IPS DF 19.7 (cell line): Measurements from ENCODE around the gene CD4.
"Not testable (repeated sequence)": the region's sequence is repeated elsewhere in the genome, so short reads cannot be mapped to it uniquely, and the experiment has no call there.

Experiments
- DNase-seq: peaks from one replicate; pipeline ENCODE4 v3.0.0-alpha.2; 2013; ENCODE audit warnings: low read depth, low spot score

CD4 gene

GRCh38 chr12:6847676-6848075 is 58.3 kb downstream of the CD4 start:
- DNase-seq, result no peak

- DNase-seq, result no peak
Observed at GRCh38 chr12:6849427-6849826, 60.1 kb downstream of the CD4 start.

GRCh38 chr12:6849976-6850560 is 60.7 kb downstream of the CD4 start:
- DNase-seq, result no peak

GRCh38 chr12:6850796-6851152 is 61.4 kb downstream of the CD4 start:
- DNase-seq, result no peak

- peak; percentile 98 for DNase-seq
Observed at GRCh38 chr12:6851153-6851920, 62.0 kb downstream of the CD4 start, which contains the start of gene CDCA3. Gene CDCA3, minus strand, starts transcription at chr12:6851286. Its CDS starts 334 bp downstream, at chr12:6850952.

- peak; percentile 100 for DNase-seq
Observed at GRCh38 chr12:6851921-6852650, 62.8 kb downstream of the CD4 start, which contains the start of gene USP5. Gene USP5, plus strand, starts transcription at chr12:6852150. Its CDS starts 30 bp downstream, at chr12:6852180.

GRCh38 chr12:6852651-6853354 is 63.5 kb downstream of the CD4 start:
- no peak for DNase-seq

GRCh38 chr12:6853626-6854025 is 64.3 kb downstream of the CD4 start:
- no peak for DNase-seq

- DNase-seq, result no peak
Observed at GRCh38 chr12:6854036-6854435, 64.7 kb downstream of the CD4 start.

GRCh38 chr12:6855322-6855721 is 66.0 kb downstream of the CD4 start:
- no peak for DNase-seq

GRCh38 chr12:6858799-6859198 is 69.5 kb downstream of the CD4 start:
- DNase-seq, result no peak

- DNase-seq, result no peak
Observed at GRCh38 chr12:6860116-6860515, 70.8 kb downstream of the CD4 start.

GRCh38 chr12:6860942-6861341 is 71.6 kb downstream of the CD4 start:
- DNase-seq, result no peak

GRCh38 chr12:6861391-6861790 is 72.1 kb downstream of the CD4 start:
- DNase-seq, result no peak

- DNase-seq, result no peak
Observed at GRCh38 chr12:6863033-6863432, 73.7 kb downstream of the CD4 start.

- DNase-seq, result no peak
Observed at GRCh38 chr12:6863586-6864321, 74.4 kb downstream of the CD4 start.

GRCh38 chr12:6865307-6865706 is 76.0 kb downstream of the CD4 start:
- DNase-seq, result not testable (repeated sequence)

GRCh38 chr12:6866163-6866919 is 77.0 kb downstream of the CD4 start:
- no peak for DNase-seq

GRCh38 chr12:6866920-6867412 is 77.6 kb downstream of the CD4 start:
- DNase-seq, result no peak
